GM19240 (cell line): Measurements from ENCODE around the gene WDR45B.

Experiments
- DNase-seq: peaks from one replicate; pipeline ENCODE4 v3.0.0; 2011; ENCODE audit warnings: low spot score; ENCODE audit not compliant: insufficient read length

The WDR45B gene

DNA sequence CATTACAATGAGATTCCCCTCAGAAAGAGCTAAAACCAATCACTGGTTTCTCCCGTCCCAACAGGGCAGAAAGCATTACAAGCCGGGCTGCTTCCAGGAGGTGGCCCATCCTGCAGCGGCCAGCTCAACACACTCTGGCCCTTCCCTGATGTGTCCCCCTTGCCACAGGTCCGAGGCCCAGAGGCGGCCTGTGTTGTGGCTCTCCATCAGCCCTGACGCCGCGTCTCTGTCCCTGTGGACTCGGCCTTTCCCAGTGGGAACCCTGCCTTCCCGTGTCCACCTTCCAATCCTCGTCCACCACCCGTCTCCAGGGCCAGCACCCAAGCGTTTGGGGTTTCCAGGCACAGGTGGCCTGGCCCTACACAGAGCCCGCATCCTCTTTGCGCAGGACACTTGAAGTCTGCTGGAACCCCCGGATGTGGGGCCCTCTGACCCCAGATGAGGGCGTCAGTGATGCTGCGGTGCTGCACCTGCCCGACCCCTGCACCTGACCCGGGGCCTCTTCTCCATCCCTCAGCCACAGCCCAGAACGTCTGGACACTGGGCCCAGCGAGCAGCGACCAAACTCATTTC, 29.2 kb upstream of the WDR45B start:
- DNase-seq = no peak

DNA sequence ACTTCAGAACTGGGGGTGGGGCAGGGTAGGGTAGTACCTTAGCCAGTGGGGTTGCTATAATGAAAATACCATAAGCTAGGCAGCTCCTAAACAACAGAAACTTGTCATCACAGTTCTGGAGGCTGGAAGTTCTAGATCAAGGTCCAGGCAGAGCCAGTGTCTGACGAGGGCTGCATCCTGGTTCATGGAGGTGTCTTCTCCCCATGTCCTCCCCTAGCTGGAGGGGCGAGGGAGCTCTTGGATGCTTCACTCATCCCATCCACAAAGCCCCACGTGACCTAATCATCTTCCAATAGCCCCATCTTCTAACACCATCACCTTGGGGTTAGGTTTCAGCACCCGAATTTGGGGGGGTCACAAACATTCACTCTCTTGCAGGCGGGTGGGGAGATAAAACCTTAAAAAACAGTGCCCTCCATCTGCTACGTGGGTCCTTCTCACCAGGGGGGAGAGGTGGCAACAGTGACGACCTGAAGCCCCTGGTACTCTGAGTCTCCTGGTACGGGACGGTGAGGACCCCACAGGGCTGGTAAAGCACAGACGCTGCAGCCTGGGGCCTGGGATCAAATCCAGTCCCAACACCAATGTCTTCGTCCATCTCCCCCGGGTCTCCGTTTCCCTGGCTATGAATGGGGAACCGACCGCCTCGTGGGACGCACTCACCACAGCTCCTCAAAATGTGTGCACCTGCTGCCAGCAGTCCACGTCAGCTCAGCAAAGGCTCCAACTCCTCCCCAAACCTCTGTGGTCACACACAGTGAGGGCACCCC, 27.4 kb upstream of the WDR45B start:
- no peak for DNase-seq

- no peak for DNase-seq
These were observed 26.6 kb upstream of the WDR45B start for GRCh38 chr17:82674656-82675475.

DNA sequence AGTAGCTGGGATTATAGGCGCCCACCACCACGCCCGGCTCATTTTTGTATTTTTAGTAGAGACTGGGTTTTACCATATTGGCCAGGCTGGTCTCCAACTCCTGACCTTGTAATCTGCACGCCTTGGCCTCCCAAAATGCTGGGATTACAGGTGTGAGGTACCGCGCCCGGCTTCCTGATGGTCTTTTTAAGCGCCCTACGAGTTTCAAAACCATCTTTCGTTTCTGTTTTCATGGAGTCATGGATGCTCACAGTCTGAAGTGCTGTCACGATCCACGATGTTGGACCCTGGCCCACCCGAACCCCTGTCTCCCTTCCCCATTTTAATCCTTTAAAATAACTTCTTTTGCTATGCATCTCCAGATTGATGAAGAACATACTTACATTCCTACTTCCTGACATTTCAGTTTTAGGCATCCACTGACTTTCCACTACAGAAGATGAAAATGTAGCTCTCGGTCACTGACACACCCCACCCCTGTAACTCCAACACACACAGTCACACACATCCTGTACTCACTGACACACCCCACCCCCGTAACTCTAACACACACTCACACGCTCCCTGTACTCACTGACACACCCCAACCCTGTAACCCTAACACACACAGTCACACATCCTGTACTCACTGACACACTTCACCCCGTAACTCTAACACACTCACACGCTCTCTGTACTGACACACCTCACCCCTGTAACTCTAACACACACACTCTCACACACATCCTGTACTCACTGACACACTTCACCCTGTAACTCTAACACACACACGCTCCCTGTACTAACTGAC, 22.6 kb upstream of the WDR45B start:
- DNase-seq = no peak

DNA sequence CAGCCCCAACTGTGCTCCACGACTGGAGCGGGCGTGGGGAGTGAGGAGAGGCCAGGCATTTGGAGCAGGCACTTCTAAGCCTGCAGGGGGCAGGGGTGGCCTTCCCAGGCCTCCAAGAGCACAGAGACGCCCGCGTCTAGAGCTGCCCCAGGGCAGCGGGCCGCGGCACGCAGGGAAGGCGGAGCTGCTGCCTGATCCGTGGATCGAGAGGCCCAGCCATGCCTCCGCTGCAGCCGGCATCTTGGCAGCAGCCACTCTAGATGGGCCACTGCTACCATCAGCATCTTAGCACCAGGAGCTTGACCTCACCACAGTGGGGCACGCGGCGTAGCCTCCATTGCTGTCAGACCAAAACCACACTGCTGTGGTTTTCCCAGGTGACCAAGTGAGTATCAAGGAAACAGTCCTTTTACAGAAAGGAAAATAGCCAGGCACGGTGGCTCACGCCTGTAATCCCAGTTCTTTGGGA, 20.4 kb upstream of the WDR45B start:
- DNase-seq = peak; percentile 68

GRCh38 chr17:82668024-82668630, 19.9 kb upstream of the WDR45B start:
- DNase-seq = no peak

DNA sequence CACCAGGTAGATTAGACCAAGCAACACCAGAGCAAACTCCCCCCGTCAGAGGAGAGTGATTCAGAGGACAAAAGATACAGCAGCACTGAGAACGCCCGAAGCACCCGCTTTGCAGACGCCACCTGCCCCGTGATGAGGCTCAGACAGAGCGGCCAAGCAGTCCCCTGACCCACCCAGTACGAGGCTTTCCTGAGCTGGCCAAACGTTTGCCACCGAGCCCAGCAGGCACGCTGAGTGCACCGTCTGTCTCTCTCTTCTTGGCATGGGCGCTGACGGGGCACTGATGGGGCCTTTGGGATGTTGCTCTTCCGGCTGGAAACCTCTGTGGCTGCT, 19.4 kb upstream of the WDR45B start:
- no peak for DNase-seq

DNA sequence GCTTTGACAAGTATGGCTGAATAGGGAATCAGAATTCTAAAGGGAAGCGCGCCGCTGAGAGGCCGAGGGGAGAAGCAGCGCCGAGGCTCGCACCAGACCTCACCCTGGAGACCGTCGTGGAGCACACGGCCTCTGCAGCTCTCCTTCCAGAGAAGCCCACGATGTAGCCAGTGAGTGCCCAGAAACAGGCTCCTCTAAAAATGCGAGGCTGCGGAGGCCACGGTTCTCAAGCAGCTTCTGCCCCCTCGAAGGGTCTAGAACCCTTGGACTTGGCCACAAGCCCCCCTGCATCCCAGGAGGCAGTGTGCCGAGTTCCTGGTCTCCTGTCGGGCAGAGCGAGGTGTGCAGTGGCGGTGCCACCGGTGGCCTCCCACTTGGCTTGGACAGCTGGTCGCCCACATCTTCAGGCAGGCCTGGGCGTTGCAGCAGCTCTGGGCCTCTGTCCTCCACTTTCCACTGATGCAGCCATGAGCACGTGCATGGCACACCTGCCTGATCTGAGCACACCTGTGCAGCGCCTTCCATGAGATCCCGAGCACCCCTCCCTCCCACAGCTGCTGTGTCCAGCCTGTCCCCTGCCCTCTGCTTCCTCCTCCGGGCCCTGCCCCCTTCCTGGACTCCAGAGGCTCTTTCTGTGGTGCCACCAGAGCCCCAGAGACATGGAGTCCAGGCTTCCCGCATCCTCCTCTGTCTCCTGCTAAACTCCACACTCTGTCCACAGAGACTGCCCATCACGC, 18.9 kb upstream of the WDR45B start:
- no peak for DNase-seq

GRCh38 chr17:82665891-82666290, 17.6 kb upstream of the WDR45B start:
- no peak for DNase-seq

DNA sequence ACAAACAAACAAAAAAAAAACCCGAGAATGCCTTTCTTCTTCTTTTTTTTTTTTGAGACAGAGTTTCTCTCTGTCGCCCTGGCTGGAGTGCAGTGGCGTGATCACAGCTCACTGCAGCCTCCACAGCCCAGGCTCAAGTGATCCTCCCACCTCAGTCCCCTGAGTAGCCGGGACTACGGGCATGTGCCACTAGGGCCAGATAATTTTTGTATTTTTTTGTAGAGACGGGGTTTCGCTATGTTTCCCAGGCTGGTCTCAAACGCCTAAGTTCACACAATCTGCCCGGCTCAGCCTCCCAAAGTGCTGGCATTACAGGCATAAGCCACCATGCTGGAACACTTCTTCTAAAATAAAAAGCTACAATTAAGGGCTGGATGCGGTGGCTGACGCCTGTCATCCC, 17.0 kb upstream of the WDR45B start:
- no peak for DNase-seq

- DNase-seq = no peak
These were observed 16.5 kb upstream of the WDR45B start for GRCh38 chr17:82664701-82665182.

- DNase-seq = no peak
These were observed 16.0 kb upstream of the WDR45B start for GRCh38 chr17:82664276-82664575.

DNA sequence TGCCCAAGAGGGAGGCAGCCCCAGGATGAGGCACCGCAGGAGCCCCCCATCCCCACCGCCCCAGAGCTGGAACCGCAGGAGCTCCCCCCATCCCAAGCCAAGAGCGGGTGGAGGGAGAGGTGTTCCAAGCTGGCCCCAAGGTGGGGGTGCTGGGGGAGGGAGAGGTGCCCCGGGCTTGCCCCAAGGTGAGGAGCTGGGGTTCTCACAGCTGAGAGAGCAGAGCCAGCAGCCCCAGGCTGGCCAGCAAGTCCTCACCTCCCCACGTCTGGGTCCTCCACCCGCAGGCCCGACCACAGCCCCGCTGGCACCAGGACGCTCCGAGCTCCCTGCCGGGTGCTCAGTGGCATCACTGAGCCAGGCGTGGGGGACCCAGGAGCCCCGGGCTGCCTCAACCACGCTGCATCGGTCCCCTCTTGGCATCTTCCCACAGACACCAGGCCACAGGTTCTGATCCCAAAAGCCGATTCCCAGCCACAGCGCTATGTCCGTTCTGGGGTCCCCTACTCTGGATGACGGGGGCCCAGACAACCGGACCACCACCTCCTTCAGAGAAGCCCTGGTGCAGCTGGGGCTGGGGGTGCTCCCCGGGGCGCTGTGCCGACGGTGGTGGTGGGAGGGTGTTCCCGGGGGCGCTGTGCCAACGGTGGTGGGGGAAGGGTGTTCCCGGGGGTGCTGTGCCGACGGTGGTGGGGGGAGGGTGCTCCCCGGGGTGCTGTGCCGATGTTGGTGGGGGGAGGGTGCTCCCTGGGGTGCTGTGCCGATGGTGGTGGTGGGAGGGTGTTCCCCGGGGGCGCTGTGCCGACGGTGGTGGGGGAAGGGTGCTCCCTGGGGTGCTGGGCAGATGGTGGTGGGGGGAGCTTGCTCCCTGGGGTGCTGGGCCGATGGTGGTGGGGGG, 15.4 kb upstream of the WDR45B start:
- no peak for DNase-seq

DNA sequence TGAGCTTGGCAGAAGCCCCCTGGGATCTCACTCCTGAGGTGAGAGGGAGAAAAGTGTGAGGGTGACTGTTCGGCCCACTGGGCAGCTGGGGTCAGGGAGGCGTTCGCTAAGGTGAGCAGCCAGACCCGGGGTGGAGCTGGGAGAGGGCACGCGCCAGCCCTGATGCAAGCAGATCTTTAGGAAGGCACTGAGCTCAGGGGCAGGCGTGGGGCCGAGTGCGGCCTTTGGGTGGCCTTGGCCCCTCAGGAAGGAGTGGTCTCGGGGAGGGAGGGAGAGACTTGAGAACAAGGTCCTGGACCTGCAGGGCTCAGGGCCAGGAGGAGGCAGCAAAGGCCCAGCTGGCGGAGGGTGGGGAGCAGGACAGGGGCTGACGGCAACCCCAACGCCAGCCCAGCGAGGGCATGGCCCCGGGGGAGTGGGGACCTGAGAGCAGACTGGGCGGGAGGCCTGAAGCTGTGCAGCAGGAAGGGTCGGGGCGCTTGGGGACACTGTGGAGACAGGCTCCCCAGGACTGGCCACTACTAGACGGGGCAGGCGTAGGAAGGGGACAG, 14.5 kb upstream of the WDR45B start:
- DNase-seq = no peak

DNA sequence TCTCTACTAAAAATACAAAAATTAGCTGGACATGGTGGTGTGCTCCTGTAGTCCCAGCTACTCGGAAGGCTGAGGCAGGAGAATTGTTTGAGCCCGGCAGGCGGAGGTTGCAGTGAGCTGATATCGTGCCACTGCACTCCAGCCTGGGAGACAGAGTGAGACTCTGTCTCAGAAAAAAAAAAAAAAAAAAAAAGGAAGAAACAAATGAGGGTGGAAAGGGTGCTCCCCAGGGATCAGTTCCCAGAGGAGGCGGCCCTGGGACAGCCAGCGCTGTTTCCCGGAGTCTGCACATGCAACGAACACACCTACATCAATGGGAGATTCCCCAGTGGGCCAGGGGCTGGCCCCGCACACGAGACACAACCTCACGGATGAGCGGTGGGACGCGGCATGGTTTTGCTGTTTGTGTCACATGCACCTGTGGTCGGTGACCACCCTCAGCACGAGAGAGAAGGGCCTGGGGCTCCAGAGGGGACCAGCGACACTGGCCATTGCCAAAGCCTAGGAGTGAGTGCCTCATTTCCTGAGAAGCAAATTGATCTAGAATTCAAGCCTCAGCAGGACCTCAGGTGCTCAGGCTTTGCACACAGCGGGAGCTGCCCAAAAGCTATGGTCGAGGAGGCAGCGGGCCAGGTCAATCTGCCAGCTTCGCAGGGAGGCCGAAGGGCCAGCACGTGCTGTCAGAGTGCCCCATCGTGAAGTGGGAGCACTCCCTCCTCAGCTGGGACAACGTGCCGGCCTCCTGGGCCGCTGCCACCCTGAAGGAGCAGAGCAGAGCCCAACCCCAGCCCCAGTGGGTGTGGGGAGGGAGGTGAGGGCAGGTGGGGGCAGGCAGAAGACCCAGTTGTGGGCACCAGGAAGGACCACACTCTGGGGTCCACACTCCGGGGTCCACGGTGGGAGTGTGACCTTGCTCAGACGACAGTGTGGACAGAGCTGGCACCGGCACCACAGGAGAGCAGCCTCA, 13.8 kb upstream of the WDR45B start:
- DNase-seq = no peak

GRCh38 chr17:82659886-82660285, 11.6 kb upstream of the WDR45B start:
- no peak for DNase-seq

GRCh38 chr17:82658796-82659452, 10.7 kb upstream of the WDR45B start:
- no peak for DNase-seq

GRCh38 chr17:82658331-82658730, 10.1 kb upstream of the WDR45B start:
- DNase-seq = no peak
